Endothelial cell of umbilical vein (primary cell): ENCODE measurements around the gene FXYD6. TPM values are rescaled to one million over a fixed set of nuclear protein-coding genes. Genes with fewer than 3 reads are reported as not detected.

ENCODE experiments used
- BruUV-seq: library from RNA; stranded (reverse); fragments of 400-500 nt; replicated peaks from 2 replicates; lab custom pipeline; 2021; lab: Mats Ljungman, UMichigan
- CTCF ChIA-PET: fragments of 300-600, 350-600 bp; sonication (Branson Sonifier 250); formaldehyde crosslinking; loops from one replicate; lab custom pipeline; 2021; ENCODE audit warnings: antibody characterized with exemption, inconsistent platforms; lab: Charles Lee
- POLR2A ChIA-PET: fragments of 300-600, 350-600 bp; sonication (Branson Sonifier 250); formaldehyde crosslinking; loops from one replicate; lab custom pipeline; 2021; ENCODE audit warnings: antibody characterized with exemption, inconsistent platforms; lab: Charles Lee
- DNase-seq: peaks from one replicate; pipeline ENCODE4 v3.0.0-alpha.2; 2011; ENCODE audit warnings: low read depth, low spot score
- FAIRE-seq: peaks from 2 replicates; lab custom pipeline; 2011; peaks lifted over from hg19 to GRCh38; lab: Jason Lieb, UNC
- H2AFZ ChIP-seq: 2 replicates; pipeline ENCODE4 v1.6.0; 2012; ENCODE audit warnings: low read depth, low read length, control low read depth, inconsistent platforms
- H3K27ac ChIP-seq: 2 replicates; pipeline ENCODE4 v1.5.1; 2011; ENCODE audit warnings: low read depth, mild to moderate bottlenecking, control low read depth, low read length, moderate library complexity; ENCODE audit not compliant: insufficient read depth
- H3K27me3 ChIP-seq, 2 experiments: 2 replicates each; pipeline versions ENCODE4 v1.6.0 to v1.6.1; 2011; ENCODE audit warnings: low read length in 2 of 2, mixed read lengths in 1 of 2; ENCODE audit not compliant: control insufficient read depth in 2 of 2, insufficient read depth in 2 of 2
- H3K36me3 ChIP-seq, 2 experiments: 2 replicates in 1 of 2; 3 replicates in 1 of 2; pipeline ENCODE4 v1.5.1; 2011; ENCODE audit warnings: low read length in 2 of 2, mild to moderate bottlenecking in 1 of 2, moderate library complexity in 1 of 2; ENCODE audit not compliant: control insufficient read depth in 2 of 2, insufficient read depth in 2 of 2; ENCODE audit errors: extremely low read depth in 1 of 2
- H3K4me1 ChIP-seq: 3 replicates; pipeline ENCODE4 v1.5.1; 2011; ENCODE audit warnings: mild to moderate bottlenecking, low read length; ENCODE audit not compliant: control insufficient read depth, insufficient read depth; ENCODE audit errors: extremely low read depth
- H3K4me2 ChIP-seq: 2 replicates; pipeline ENCODE4 v1.6.1; 2011; ENCODE audit warnings: low read length, control low read depth, mixed read lengths; ENCODE audit not compliant: insufficient read depth
- H3K4me3 ChIP-seq, 3 experiments: fragments of 200-600 bp in 1 of 3; sonication (generic), shearing (Covaris generic) in 1 of 3; replicated peaks in 1 of 3; 2 replicates each; pipeline ENCODE4 v1.5.1; 2011 to 2016; ENCODE audit warnings: control low read depth in 3 of 3, low read length in 3 of 3, mild to moderate bottlenecking in 2 of 3, inconsistent platforms in 1 of 3, low read depth in 1 of 3, moderate library complexity in 1 of 3; ENCODE audit not compliant: insufficient read depth in 1 of 3
- H3K79me2 ChIP-seq: 2 replicates; pipeline ENCODE4 v1.6.0; 2012; ENCODE audit warnings: low read length, inconsistent platforms; ENCODE audit not compliant: control insufficient read depth, insufficient read depth
- H3K9ac ChIP-seq: replicated peaks from 2 replicates; pipeline ENCODE3; 2011; ENCODE audit warnings: low read length, control low read depth; ENCODE audit not compliant: insufficient read depth; ENCODE audit errors: extremely low read depth
- H3K9me1 ChIP-seq: replicated peaks from 3 replicates; pipeline ENCODE4 v1.6.0; 2011; ENCODE audit warnings: mild to moderate bottlenecking, low read length; ENCODE audit not compliant: control insufficient read depth, insufficient read depth; ENCODE audit errors: extremely low read depth
- H3K9me3 ChIP-seq: replicated peaks from 2 replicates; pipeline ENCODE4 v1.5.1; 2012; ENCODE audit warnings: low read length, inconsistent platforms; ENCODE audit not compliant: control insufficient read depth, insufficient read depth
- H4K20me1 ChIP-seq: replicated peaks from 2 replicates; pipeline ENCODE3; 2011; ENCODE audit warnings: mild to moderate bottlenecking, low read length; ENCODE audit not compliant: control insufficient read depth, insufficient read depth; ENCODE audit errors: extremely low read depth
- EZH2 ChIP-seq: IDR thresholded peaks from 2 replicates; pipeline ENCODE4 v1.6.1; 2012; ENCODE audit warnings: borderline replicate concordance, low read depth, mild to moderate bottlenecking, moderate library complexity, low read length, inconsistent platforms; ENCODE audit not compliant: severe bottlenecking
- FOS ChIP-seq: IDR thresholded peaks from 2 replicates; pipeline ENCODE4 v1.6.1; 2011; ENCODE audit warnings: mild to moderate bottlenecking, low read length, moderate library complexity, borderline replicate concordance; ENCODE audit not compliant: insufficient read depth
- GATA2 ChIP-seq: IDR thresholded peaks from 2 replicates; pipeline ENCODE4 v1.7.0; 2011; ENCODE audit warnings: low read depth, mild to moderate bottlenecking, moderate library complexity, mixed read lengths, low read length; ENCODE audit not compliant: insufficient read length, insufficient read depth
- JUN ChIP-seq: IDR thresholded peaks from 2 replicates; pipeline ENCODE4 v1.6.1; 2011; ENCODE audit warnings: borderline replicate concordance, low read depth; ENCODE audit not compliant: insufficient read length, insufficient read depth
- MYC ChIP-seq: IDR thresholded peaks from one replicate; pipeline ENCODE4 v1.6.1; 2011; ENCODE audit warnings: mild to moderate bottlenecking, low read depth, low read length
- POLR2A ChIP-seq: IDR thresholded peaks from 2 replicates; pipeline ENCODE4 v1.6.1; 2012; ENCODE audit warnings: low read depth, mild to moderate bottlenecking, control low read depth, low read length
- POLR2AphosphoS5 ChIP-seq: IDR thresholded peaks from 2 replicates; pipeline ENCODE4 v1.6.1; 2012; ENCODE audit warnings: low read depth, mild to moderate bottlenecking, control low read depth, low read length, moderate library complexity; ENCODE audit not compliant: insufficient read depth
- dilution Hi-C: fragments of 300-500 bp; cut with MboI; formaldehyde crosslinking; loops from one replicate; pipeline ENCODE4 v1.15.0; 2019; ENCODE audit warnings: low sequenced_read_pairs; ENCODE audit not compliant: extremely low pct_ligation_motif_present
- intact Hi-C: fragments of 100-400 bp; cut with micrococcal nuclease; formaldehyde crosslinking; loops from one replicate; pipeline ENCODE4 v1.10.0; 2022
- polyA plus RNA-seq, 4 experiments: library from polyadenylated mRNA; depleted of rRNA in 3 of 4; stranded (reverse) in 3 of 4; unstranded in 1 of 4; fragments of >200 nt; gene quantifications; 2 replicates each; pipeline versions ENCODE4 v1.2.1 to v1.2.3, GENCODE V29; 2011 to 2012; ENCODE audit warnings: missing spikeins in 1 of 4
- total RNA-seq: library from RNA; stranded (reverse); gene quantifications from 2 replicates; pipeline ENCODE4 v1.2.3, GENCODE V29; 2021
- TF ChIP-seq, protein P1 (sequence below): IDR thresholded peaks from 2 replicates; pipeline ENCODE4 v1.6.1; 2011; ENCODE audit not compliant: insufficient read depth, insufficient read length
- TF ChIP-seq, protein P2 (sequence below), 2 donors: IDR thresholded peaks; 1 replicate in 1 of 2; 2 replicates in 1 of 2; pipeline ENCODE4 v1.5.1; 2011; ENCODE audit warnings: low read length in 2 of 2, mild to moderate bottlenecking in 2 of 2, moderate library complexity in 2 of 2, control low read depth in 1 of 2, inconsistent platforms in 1 of 2, low read depth in 1 of 2; ENCODE audit not compliant: insufficient read depth in 1 of 2; ENCODE audit errors: extremely low read depth in 1 of 2

The FXYD6 gene
- total and polyA plus RNA-seq, 2 donors (not counting 3 experiments of a cell fraction or from before 2014, with no cell fraction given), result 1.4 to 8.7 TPM

DNA sequence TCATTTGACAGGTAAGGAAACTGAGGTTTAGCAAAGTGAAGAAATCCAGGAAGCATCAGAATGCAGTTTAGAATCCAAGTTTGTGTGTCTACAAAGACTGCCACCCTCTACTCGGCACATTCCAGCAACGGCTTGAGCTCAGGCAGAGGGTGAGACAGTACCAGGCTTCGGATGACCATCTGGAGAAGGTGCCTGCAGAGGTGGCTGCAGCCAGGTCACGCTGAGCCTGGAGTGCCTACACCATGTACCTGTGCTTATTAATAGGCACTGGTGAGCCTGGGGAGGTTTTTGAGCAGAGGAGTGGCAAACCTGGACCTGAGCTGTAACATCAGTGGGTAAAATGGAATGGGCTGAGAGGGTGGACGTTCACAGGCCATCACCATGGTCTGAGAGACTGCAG is 4.7 kb downstream of the FXYD6 start:
- CTCF ChIA-PET, result interaction anchor here (1.2 kb wide), 1 partner anchor 182 kb away, joined by 3 read pairs; no protein-coding TSS in a partner anchor
- H2AFZ ChIP-seq, result no peak overlapping the region
- no peaks in the 10 kb centered on the region for H3K4me1 ChIP-seq
- POLR2A ChIA-PET, result no interaction called here
- H3K79me2 ChIP-seq, result no peaks in the 10 kb centered on the region
- no peak overlapping the region for H3K27ac ChIP-seq
- TF ChIP-seq, protein P1, sequence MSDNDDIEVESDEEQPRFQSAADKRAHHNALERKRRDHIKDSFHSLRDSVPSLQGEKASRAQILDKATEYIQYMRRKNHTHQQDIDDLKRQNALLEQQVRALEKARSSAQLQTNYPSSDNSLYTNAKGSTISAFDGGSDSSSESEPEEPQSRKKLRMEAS, result no peak
- TF ChIP-seq EZH2 (no peak), POLR2AphosphoS5 (no peak), FOS (no peak), POLR2A (no peak), GATA2 (no peak), JUN (no peak), MYC (no peak)
- TF ChIP-seq, protein P2, sequence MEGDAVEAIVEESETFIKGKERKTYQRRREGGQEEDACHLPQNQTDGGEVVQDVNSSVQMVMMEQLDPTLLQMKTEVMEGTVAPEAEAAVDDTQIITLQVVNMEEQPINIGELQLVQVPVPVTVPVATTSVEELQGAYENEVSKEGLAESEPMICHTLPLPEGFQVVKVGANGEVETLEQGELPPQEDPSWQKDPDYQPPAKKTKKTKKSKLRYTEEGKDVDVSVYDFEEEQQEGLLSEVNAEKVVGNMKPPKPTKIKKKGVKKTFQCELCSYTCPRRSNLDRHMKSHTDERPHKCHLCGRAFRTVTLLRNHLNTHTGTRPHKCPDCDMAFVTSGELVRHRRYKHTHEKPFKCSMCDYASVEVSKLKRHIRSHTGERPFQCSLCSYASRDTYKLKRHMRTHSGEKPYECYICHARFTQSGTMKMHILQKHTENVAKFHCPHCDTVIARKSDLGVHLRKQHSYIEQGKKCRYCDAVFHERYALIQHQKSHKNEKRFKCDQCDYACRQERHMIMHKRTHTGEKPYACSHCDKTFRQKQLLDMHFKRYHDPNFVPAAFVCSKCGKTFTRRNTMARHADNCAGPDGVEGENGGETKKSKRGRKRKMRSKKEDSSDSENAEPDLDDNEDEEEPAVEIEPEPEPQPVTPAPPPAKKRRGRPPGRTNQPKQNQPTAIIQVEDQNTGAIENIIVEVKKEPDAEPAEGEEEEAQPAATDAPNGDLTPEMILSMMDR (IDR thresholded peaks at IDR 0.05; ENCODE audit: extremely low read depth in 1 of 2, insufficient read depth in 1 of 2, low read depth in 1 of 2, low read length in 2 of 2), result no peak
- DNase-seq (no peak), FAIRE-seq (no peak)
- H3K9me3 ChIP-seq, result no peaks in the 10 kb centered on the region
- no peaks in the 10 kb centered on the region for H3K9me1 ChIP-seq
- BruUV-seq, result no TSS peak
- peaks cover 36 to 37% of the 10 kb centered on the region in 2 experiments for H3K27me3 ChIP-seq
- H4K20me1 ChIP-seq, result no peaks in the 10 kb centered on the region
- intact Hi-C loops, result no loop called here
- dilution Hi-C loops, result no loop called here
- no peak overlapping the region for H3K4me2 ChIP-seq
- H3K36me3 ChIP-seq, result no peaks in the 10 kb centered on the region
- no peak overlapping the region for H3K9ac ChIP-seq
- no peak overlapping the region for H3K4me3 ChIP-seq
